ENCODE measurements around the gene TRAF3IP3.

TRAF3IP3 gene

GRCh38 chr1:209717818-209718217, 38.0 kb upstream of the TRAF3IP3 start:
- no peak overlapping the region for H3K9ac ChIP-seq
- H3K9me3 ChIP-seq (replicated peaks in 1 of 11): no peaks in the 10 kb centered on the region
- no peaks in the 10 kb centered on the region for H3K27me3 ChIP-seq
- H3K4me2 ChIP-seq: peak overlapping the region in 2 of 11 experiments; percentile 19 to 46; a peak in 3 of 22 replicates
- no peaks in the 10 kb centered on the region for H3K36me3 ChIP-seq
- H3K27ac ChIP-seq: no peak overlapping the region
- peaks cover 0 to 41% (median 0%) of the 10 kb centered on the region in 10 experiments; a peak in 5 of 20 replicates for H3K4me1 ChIP-seq
- no peak overlapping the region for H3K4me3 ChIP-seq
- no peak for TF ChIP-seq Cebpa-rat (IDR thresholded peaks at IDR 0.05)
- H4K20me1 ChIP-seq: no peaks in the 10 kb centered on the region

- Histone ChIP-seq H3K9me3 (replicated peaks in 1 of 11) (no peaks in the 10 kb centered on the region), H3K9ac (no peak overlapping the region), H4K20me1 (no peaks in the 10 kb centered on the region), H3K27ac (no peak overlapping the region), H3K27me3 (no peaks in the 10 kb centered on the region), H3K36me3 (no peaks in the 10 kb centered on the region), H3K4me1 (peaks cover 0 to 35% (median 0%) of the 10 kb centered on the region in 10 experiments; a peak in 5 of 20 replicates), H3K4me2 (no peak overlapping the region), H3K4me3 (no peak overlapping the region)
- TF ChIP-seq Cebpa-rat (IDR thresholded peaks at IDR 0.05): no peak
Observed at GRCh38 chr1:209720326-209720725, 35.5 kb upstream of the TRAF3IP3 start.

- Histone ChIP-seq H3K36me3 (no peaks in the 10 kb centered on the region), H3K4me3 (no peak overlapping the region), H3K9ac (no peak overlapping the region), H3K9me3 (replicated peaks in 1 of 11) (no peaks in the 10 kb centered on the region), H4K20me1 (no peaks in the 10 kb centered on the region), H3K4me1 (peaks cover 0 to 30% (median 0%) of the 10 kb centered on the region in 10 experiments; a peak in 5 of 20 replicates), H3K4me2 (no peak overlapping the region), H3K27me3 (no peaks in the 10 kb centered on the region), H3K27ac (no peak overlapping the region)
- TF ChIP-seq Cebpa-rat (IDR thresholded peaks at IDR 0.05): no peak
Observed at GRCh38 chr1:209720826-209721225, 35.0 kb upstream of the TRAF3IP3 start.

- Histone ChIP-seq H3K4me2 (peak overlapping the region in 1 of 11 experiments; percentile 6; a peak in 1 of 22 replicates), H3K27ac (no peak overlapping the region), H3K4me1 (peaks cover 0 to 25% (median 0%) of the 10 kb centered on the region in 10 experiments; a peak in 3 of 20 replicates)
Observed at GRCh38 chr1:209721323-209721722, 34.5 kb upstream of the TRAF3IP3 start.

GRCh38 chr1:209723265-209723664, 32.6 kb upstream of the TRAF3IP3 start:
- Histone ChIP-seq H3K9me3 (replicated peaks in 1 of 11) (no peaks in the 10 kb centered on the region), H4K20me1 (no peaks in the 10 kb centered on the region), H3K36me3 (no peaks in the 10 kb centered on the region), H3K4me2 (no peak overlapping the region), H3K27ac (no peak overlapping the region), H3K9ac (no peak overlapping the region), H3K4me1 (peaks cover 0 to 11% (median 0%) of the 10 kb centered on the region in 10 experiments; a peak in 1 of 20 replicates), H3K27me3 (0 out of 22 replicates have a peak, but pooled peaks cover 0 to 3% (median 0%) of the 10 kb centered on the region in 11 experiments), H3K4me3 (no peak overlapping the region)
- no peak for TF ChIP-seq Cebpa-rat (IDR thresholded peaks at IDR 0.05)

More at GRCh38 chr1:209721323-209721722, 34.5 kb upstream of the TRAF3IP3 start:
- H3K27me3 ChIP-seq: no peaks in the 10 kb centered on the region
- no peak for TF ChIP-seq Cebpa-rat (IDR thresholded peaks at IDR 0.05)
- H4K20me1 ChIP-seq: no peaks in the 10 kb centered on the region
- no peak overlapping the region for H3K9ac ChIP-seq
- no peak overlapping the region for H3K4me3 ChIP-seq
- H3K9me3 ChIP-seq (replicated peaks in 1 of 11): no peaks in the 10 kb centered on the region
- no peaks in the 10 kb centered on the region for H3K36me3 ChIP-seq

GRCh38 chr1:209723756-209724693, 31.8 kb upstream of the TRAF3IP3 start:
- H3K36me3 ChIP-seq: no peaks in the 10 kb centered on the region
- H3K4me1 ChIP-seq: peaks cover 0 to 12% (median 0%) of the 10 kb centered on the region in 10 experiments; a peak in 1 of 20 replicates
- H3K27me3 ChIP-seq: 0 out of 22 replicates have a peak, but pooled peaks cover 0 to 3% (median 0%) of the 10 kb centered on the region in 11 experiments
- H3K27ac ChIP-seq: no peak overlapping the region
- H3K9ac ChIP-seq: no peak overlapping the region
- no peak for TF ChIP-seq Cebpa-rat (IDR thresholded peaks at IDR 0.05)
- no peak overlapping the region for H3K4me2 ChIP-seq
- H3K4me3 ChIP-seq: no peak overlapping the region
- H3K9me3 ChIP-seq (replicated peaks in 1 of 11): no peaks in the 10 kb centered on the region
- no peaks in the 10 kb centered on the region for H4K20me1 ChIP-seq

- H3K4me1 ChIP-seq: peaks cover 0 to 23% (median 0%) of the 10 kb centered on the region in 10 experiments; a peak in 5 of 20 replicates
- no peaks in the 10 kb centered on the region for H4K20me1 ChIP-seq
- H3K36me3 ChIP-seq: no peaks in the 10 kb centered on the region
- peaks cover 0 to 13% (median 0%) of the 10 kb centered on the region in 11 experiments; a peak in 4 of 22 replicates for H3K9me3 ChIP-seq (replicated peaks in 1 of 11)
- no peak overlapping the region for H3K9ac ChIP-seq
- no peak for TF ChIP-seq Cebpa-rat (IDR thresholded peaks at IDR 0.05)
- no peak overlapping the region for H3K4me3 ChIP-seq
- H3K4me2 ChIP-seq: no peak overlapping the region
- H3K27ac ChIP-seq: no peak overlapping the region
- H3K27me3 ChIP-seq: 0 out of 22 replicates have a peak, but pooled peaks cover 0 to 3% (median 0%) of the 10 kb centered on the region in 11 experiments
Observed at GRCh38 chr1:209727286-209727685, 28.6 kb upstream of the TRAF3IP3 start.

- TF ChIP-seq Cebpa-rat (IDR thresholded peaks at IDR 0.05): no peak
- no peak overlapping the region for H3K27ac ChIP-seq
Observed at GRCh38 chr1:209727785-209728184, 28.1 kb upstream of the TRAF3IP3 start.

GRCh38 chr1:209728466-209728865, 27.4 kb upstream of the TRAF3IP3 start:
- no peak for TF ChIP-seq Cebpa-rat (IDR thresholded peaks at IDR 0.05)

More at GRCh38 chr1:209727785-209728184, 28.1 kb upstream of the TRAF3IP3 start:
- Histone ChIP-seq H4K20me1 (no peaks in the 10 kb centered on the region), H3K9me3 (replicated peaks in 1 of 11) (peaks cover 0 to 13% (median 0%) of the 10 kb centered on the region in 11 experiments; a peak in 4 of 22 replicates), H3K4me3 (no peak overlapping the region), H3K4me1 (peaks cover 0 to 28% (median under 1%) of the 10 kb centered on the region in 10 experiments; a peak in 9 of 20 replicates), H3K27me3 (0 out of 22 replicates have a peak, but pooled peaks cover 0 to 3% (median 0%) of the 10 kb centered on the region in 11 experiments), H3K36me3 (no peaks in the 10 kb centered on the region), H3K4me2 (no peak overlapping the region), H3K9ac (no peak overlapping the region)

More at GRCh38 chr1:209728466-209728865, 27.4 kb upstream of the TRAF3IP3 start:
- no peak overlapping the region for H3K4me2 ChIP-seq
- H3K4me1 ChIP-seq: peaks cover 0 to 34% (median 6%) of the 10 kb centered on the region in 10 experiments; a peak in 13 of 20 replicates
- no peak overlapping the region for H3K27ac ChIP-seq
- H3K36me3 ChIP-seq: no peaks in the 10 kb centered on the region
- H3K27me3 ChIP-seq: 0 out of 22 replicates have a peak, but pooled peaks cover 0 to 3% (median 0%) of the 10 kb centered on the region in 11 experiments
- H4K20me1 ChIP-seq: no peaks in the 10 kb centered on the region
- peaks cover 0 to 13% (median 0%) of the 10 kb centered on the region in 11 experiments; a peak in 4 of 22 replicates for H3K9me3 ChIP-seq (replicated peaks in 1 of 11)
- H3K4me3 ChIP-seq: no peak overlapping the region
- H3K9ac ChIP-seq: no peak overlapping the region

Measured in BLaER1 treated with 17β-estradiol and CSF1 and Interleukin-3, amounts not matched to agents 10 nM and 100 nM (cell line).